NCI-H345 treated with DMSO at 0.1 percent for 48 hours (cell line): Measurements from ENCODE around the gene HSPA14.
"Not testable (repeated sequence)": the region's sequence is repeated elsewhere in the genome, so short reads cannot be mapped to it uniquely, and the experiment has no call there.

ENCODE experiments used
- DNase-seq: peaks from one replicate; lab custom pipeline; 2025; ENCODE audit not compliant: unreplicated experiment; lab: John Stamatoyannopoulos, UW

HSPA14 gene

GRCh38 chr10:14836208-14836607 lies 1.9 kb upstream of the HSPA14 start:
- DNase-seq = no peak

GRCh38 chr10:14837003-14837756 lies 926 bp upstream of the HSPA14 start:
- DNase-seq = no peak

GRCh38 chr10:14838582-14839304 lies 637 bp downstream of the HSPA14 start:
- DNase-seq = no peak

GRCh38 chr10:14839305-14839695 lies 1.2 kb downstream of the HSPA14 start:
- no peak for DNase-seq

GRCh38 chr10:14840178-14840577 lies 2.1 kb downstream of the HSPA14 start:
- no peak for DNase-seq

GRCh38 chr10:14843327-14843988 lies 5.4 kb downstream of the HSPA14 start:
- DNase-seq = no peak

- DNase-seq = no peak
These were observed 6.8 kb downstream of the HSPA14 start for GRCh38 chr10:14844948-14845347.

- no peak for DNase-seq
These were observed 14.1 kb downstream of the HSPA14 start for GRCh38 chr10:14852236-14852635.

- no peak for DNase-seq
These were observed 17.3 kb downstream of the HSPA14 start for GRCh38 chr10:14855453-14855852.

- no peak for DNase-seq
These were observed 20.3 kb downstream of the HSPA14 start for GRCh38 chr10:14858338-14858960.

GRCh38 chr10:14859043-14859442 lies 20.9 kb downstream of the HSPA14 start:
- DNase-seq = no peak

GRCh38 chr10:14859775-14860174 lies 21.7 kb downstream of the HSPA14 start:
- DNase-seq = no peak

GRCh38 chr10:14860791-14861190 lies 22.7 kb downstream of the HSPA14 start:
- DNase-seq = no peak

- not testable (repeated sequence) for DNase-seq
These were observed 26.4 kb downstream of the HSPA14 start for GRCh38 chr10:14864466-14864865.

- not testable (repeated sequence) for DNase-seq
These were observed 26.8 kb downstream of the HSPA14 start for GRCh38 chr10:14864871-14865270.

GRCh38 chr10:14873090-14873760 lies 35.1 kb downstream of the HSPA14 start:
- no peak for DNase-seq

GRCh38 chr10:14875941-14876340 lies 37.8 kb downstream of the HSPA14 start:
- DNase-seq = no peak

- no peak for DNase-seq
These were observed 38.7 kb downstream of the HSPA14 start for GRCh38 chr10:14876764-14877163.

- peak; percentile 62 for DNase-seq
These were observed 40.4 kb downstream of the HSPA14 start, which contains the start of gene SUV39H2 for GRCh38 chr10:14878266-14879123. Gene SUV39H2, plus strand, starts transcription at chr10:14878866. Its CDS starts 23 bp downstream, at chr10:14878889.
